ENCODE data around the gene RAB7B.

- TF ChIP-seq CREB1 (IDR thresholded peaks at IDR 0.05) (peak; percentile 31; the same call in 1 of the 2 replicates), CREB1 (CRISPR knock-in tag; IDR thresholded peaks at IDR 0.05) (no peak), ZNF24 (IDR thresholded peaks at IDR 0.05) (no peak), RBFOX2 (IDR thresholded peaks at IDR 0.05; ENCODE audit: low read depth, low read length) (no peak)
These were observed 75.5 kb downstream of the RAB7B start for GRCh38 chr1:205927676-205928075.
